Fibroblast of mammary gland (primary cell): ENCODE results near the gene CAPZB.

Experiments
- DNase-seq: peaks from one replicate; pipeline ENCODE4 v3.0.0-alpha.2; 2010; ENCODE audit warnings: low read depth
- H3K4me3 ChIP-seq: 2 replicates; pipeline ENCODE4 v1.5.1; 2011; ENCODE audit warnings: low read depth, mild to moderate bottlenecking, low read length, moderate library complexity; ENCODE audit not compliant: control insufficient read depth
- TF ChIP-seq, protein P1 (sequence below): conservative IDR thresholded peaks from 2 replicates; pipeline ENCODE4 v1.5.1; 2011; ENCODE audit warnings: low read depth, low read length, inconsistent platforms; ENCODE audit not compliant: control insufficient read depth, insufficient read depth

CAPZB gene

DNA sequence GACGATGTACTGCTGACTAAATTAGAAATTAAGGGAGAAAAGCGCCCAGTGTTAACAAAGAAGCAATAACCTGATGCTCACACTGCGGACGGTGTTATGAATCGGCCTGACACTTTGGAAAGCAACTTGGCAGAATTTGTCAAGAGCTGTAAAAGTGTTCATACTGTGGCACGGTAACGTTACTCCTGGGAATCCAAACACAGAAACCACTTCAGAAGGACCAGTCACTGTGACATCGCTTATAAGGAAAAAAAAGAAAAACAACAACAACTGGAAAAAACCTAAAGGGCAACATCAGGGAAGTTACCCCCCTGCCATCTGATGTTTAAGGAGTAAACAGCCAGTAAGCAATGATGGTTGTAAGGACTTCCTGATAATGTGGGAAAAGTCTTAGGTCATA, 27.7 kb downstream of the CAPZB start:
- no peak for DNase-seq
- TF ChIP-seq, protein P1, sequence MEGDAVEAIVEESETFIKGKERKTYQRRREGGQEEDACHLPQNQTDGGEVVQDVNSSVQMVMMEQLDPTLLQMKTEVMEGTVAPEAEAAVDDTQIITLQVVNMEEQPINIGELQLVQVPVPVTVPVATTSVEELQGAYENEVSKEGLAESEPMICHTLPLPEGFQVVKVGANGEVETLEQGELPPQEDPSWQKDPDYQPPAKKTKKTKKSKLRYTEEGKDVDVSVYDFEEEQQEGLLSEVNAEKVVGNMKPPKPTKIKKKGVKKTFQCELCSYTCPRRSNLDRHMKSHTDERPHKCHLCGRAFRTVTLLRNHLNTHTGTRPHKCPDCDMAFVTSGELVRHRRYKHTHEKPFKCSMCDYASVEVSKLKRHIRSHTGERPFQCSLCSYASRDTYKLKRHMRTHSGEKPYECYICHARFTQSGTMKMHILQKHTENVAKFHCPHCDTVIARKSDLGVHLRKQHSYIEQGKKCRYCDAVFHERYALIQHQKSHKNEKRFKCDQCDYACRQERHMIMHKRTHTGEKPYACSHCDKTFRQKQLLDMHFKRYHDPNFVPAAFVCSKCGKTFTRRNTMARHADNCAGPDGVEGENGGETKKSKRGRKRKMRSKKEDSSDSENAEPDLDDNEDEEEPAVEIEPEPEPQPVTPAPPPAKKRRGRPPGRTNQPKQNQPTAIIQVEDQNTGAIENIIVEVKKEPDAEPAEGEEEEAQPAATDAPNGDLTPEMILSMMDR = no peak
- H3K4me3 ChIP-seq = no peak overlapping the region

- TF ChIP-seq, protein P1 = no peak
- peak; percentile 37 for DNase-seq
- H3K4me3 ChIP-seq = no peak overlapping the region
These were observed 28.3 kb downstream of the CAPZB start for GRCh38 chr1:19456968-19457441.

- H3K4me3 ChIP-seq = no peak overlapping the region
- DNase-seq = no peak
- TF ChIP-seq, protein P1 = no peak
These were observed 30.0 kb downstream of the CAPZB start for GRCh38 chr1:19455353-19455752.

DNA sequence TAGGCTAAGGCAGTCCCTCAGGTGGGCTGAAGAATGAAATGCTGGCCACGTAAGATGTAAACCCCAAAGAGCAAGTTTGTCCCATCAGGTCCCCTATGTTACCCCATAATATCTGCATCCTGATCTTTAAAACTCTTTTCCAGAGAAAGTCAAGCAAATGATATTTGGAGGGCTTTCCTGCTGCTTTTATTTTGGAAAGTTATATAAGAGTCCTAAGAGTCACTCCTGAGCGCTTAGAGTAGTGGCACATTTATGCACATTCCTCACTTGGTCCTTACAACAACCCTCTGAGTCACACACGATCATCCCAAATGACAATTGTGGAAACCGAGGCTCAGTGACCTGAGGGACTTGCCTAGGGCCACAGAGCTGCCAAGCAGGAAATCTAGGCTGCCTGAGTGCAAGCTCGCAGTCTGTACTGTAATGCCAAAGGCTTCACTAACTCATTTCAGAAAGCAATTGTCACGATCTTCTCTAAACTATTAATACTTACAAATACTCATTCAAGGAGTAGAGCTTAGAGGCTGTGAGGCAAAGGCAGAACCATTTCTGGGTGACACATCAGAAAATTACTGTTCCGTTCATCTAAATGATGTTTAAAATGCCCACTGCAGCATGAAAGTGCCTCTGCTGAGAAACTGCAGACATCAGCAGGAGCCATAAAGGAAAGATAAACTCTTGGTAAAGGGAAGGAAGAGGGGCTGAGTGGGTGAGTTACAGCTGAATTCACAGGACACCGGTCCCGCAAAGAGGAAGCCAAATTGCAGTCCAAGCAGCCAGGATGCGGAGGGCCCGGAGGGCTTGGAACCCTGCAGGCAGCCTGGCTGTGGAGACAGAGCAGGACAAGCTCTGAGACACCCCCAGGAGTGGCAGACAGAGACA, 30.8 kb downstream of the CAPZB start:
- TF ChIP-seq, protein P1 = no peak
- H3K4me3 ChIP-seq = no peak overlapping the region
- DNase-seq = no peak

DNA sequence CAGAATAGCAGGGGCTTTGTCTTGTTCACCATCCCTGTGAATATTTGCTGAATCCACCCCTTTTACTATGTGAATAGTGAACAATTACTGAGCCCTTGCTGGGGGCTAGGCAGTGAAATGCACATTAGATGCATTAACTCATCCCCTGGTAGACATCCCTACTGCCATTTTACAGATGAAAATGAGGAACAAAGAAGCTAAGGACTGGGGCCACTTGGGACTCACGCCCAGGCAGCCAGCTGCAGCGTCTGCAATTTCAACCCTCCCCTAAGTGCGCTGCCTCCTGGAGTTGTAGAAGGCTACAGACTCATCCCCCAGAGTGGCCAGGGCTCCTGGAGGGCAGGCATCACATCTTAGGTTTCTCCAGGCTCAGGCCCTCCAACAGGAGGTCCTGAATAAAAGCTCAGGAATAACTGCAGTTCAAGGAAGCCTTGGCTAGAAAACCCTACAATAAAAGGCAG, 31.6 kb downstream of the CAPZB start:
- DNase-seq = no peak
- no peak overlapping the region for H3K4me3 ChIP-seq
- TF ChIP-seq, protein P1 = no peak

GRCh38 chr1:19452221-19452663, 33.1 kb downstream of the CAPZB start:
- peak; percentile 97 for DNase-seq
- TF ChIP-seq, protein P1 = no peak
- H3K4me3 ChIP-seq = peak overlapping the region; percentile 6
